SU-DHL-6 (cell line): ENCODE measurements around the gene TGFBRAP1.

Experiments used
- H2AFZ ChIP-seq: fragments of 200-600 bp; sonication (generic); 2 replicates; pipeline ENCODE4 v1.6.1; 2014; ENCODE audit warnings: low read depth, mild to moderate bottlenecking, moderate library complexity, mixed read lengths, antibody characterized with exemption, low read length; ENCODE audit not compliant: severe bottlenecking
- H3F3A ChIP-seq: fragments of 200-600 bp; shearing (Covaris generic); 2 replicates; pipeline ENCODE4 v1.6.0; 2016; ENCODE audit warnings: antibody characterized with exemption, mild to moderate bottlenecking; ENCODE audit not compliant: insufficient read depth
- H3K27ac ChIP-seq: fragments of 200-600 bp; sonication (generic); 2 replicates; pipeline ENCODE4 v1.5.1; 2016; ENCODE audit warnings: low read depth, mild to moderate bottlenecking, low read length, moderate library complexity, mixed read lengths
- H3K27me3 ChIP-seq: fragments of 200-600 bp; sonication (generic), shearing (Covaris generic); 2 replicates; pipeline ENCODE4 v1.6.0; 2014; ENCODE audit warnings: mild to moderate bottlenecking, low read length
- H3K36me3 ChIP-seq: fragments of 200-600 bp; sonication (generic); 2 replicates; pipeline ENCODE4 v1.6.1; 2014; ENCODE audit warnings: mild to moderate bottlenecking, low read length, mixed read lengths
- H3K4me2 ChIP-seq: fragments of 300-600, 200-600 bp; shearing (Covaris generic), sonication (generic); 2 replicates; pipeline ENCODE4 v1.6.0; 2014; ENCODE audit warnings: low read length, low read depth, mild to moderate bottlenecking; ENCODE audit not compliant: poor library complexity, severe bottlenecking
- H3K4me3 ChIP-seq: fragments of 200-600 bp; sonication (generic); 2 replicates; pipeline ENCODE4 v1.5.1; 2014; ENCODE audit warnings: antibody characterized with exemption, low read length, mild to moderate bottlenecking, mixed read lengths; ENCODE audit not compliant: insufficient read depth, poor library complexity, severe bottlenecking
- H3K79me2 ChIP-seq: fragments of 200-600 bp; sonication (generic); 2 replicates; pipeline ENCODE4 v1.6.1; 2014; ENCODE audit warnings: mild to moderate bottlenecking, low read length, moderate library complexity; ENCODE audit not compliant: insufficient read depth
- H3K9ac ChIP-seq: fragments of 200-600 bp; sonication (generic); 2 replicates; pipeline ENCODE4 v1.7.0; 2014; ENCODE audit warnings: mild to moderate bottlenecking, low read length
- H3K9me2 ChIP-seq: fragments of 200-600 bp; sonication (generic); replicated peaks from 2 replicates; pipeline ENCODE4 v1.6.1; 2014; ENCODE audit warnings: low read length; ENCODE audit not compliant: insufficient read depth
- H3K9me3 ChIP-seq: fragments of 200-600 bp; sonication (generic); 2 replicates; pipeline ENCODE4 v1.6.1; 2014; ENCODE audit warnings: low read length, mixed read lengths; ENCODE audit not compliant: insufficient read depth
- H4K20me1 ChIP-seq: fragments of 200-600 bp; sonication (generic); 2 replicates; pipeline ENCODE4 v1.6.1; 2014; ENCODE audit warnings: low read depth, mild to moderate bottlenecking, antibody characterized with exemption, low read length, moderate library complexity, mixed read lengths
- EZH2phosphoT487 ChIP-seq: fragments of 200-600 bp; sonication (generic), shearing (Covaris generic); conservative IDR thresholded peaks from 2 replicates; pipeline ENCODE4 v1.6.1; 2018; ENCODE audit warnings: mild to moderate bottlenecking, antibody characterized with exemption, low read length, moderate library complexity, mixed read lengths
- TF ChIP-seq, protein P1 (sequence below): fragments of 200-600 bp; sonication (generic); IDR thresholded peaks from one replicate; pipeline ENCODE4 v1.5.1; 2017; ENCODE audit warnings: antibody characterized with exemption, mild to moderate bottlenecking, low read length, moderate library complexity; ENCODE audit not compliant: insufficient read depth, poor library complexity, severe bottlenecking

The TGFBRAP1 gene

DNA sequence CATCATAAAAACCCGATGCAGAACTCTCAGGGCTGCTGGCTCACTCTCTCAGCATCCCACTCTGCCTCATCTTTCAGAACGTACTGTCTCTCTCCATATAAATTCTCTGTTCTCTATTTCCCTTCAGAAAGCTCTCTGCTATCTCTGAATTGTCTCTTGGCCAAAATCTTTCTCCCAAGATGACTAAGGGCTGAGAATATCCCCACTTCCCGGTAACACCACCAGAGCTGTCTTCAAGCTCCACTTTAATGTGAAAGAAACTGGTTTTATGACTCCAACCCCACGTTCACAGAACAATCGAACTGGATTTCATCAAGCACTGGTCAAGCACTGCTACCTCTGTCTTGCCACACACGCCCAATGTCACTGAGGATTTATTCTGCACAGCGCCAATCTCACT is 22.4 kb downstream of the TGFBRAP1 start:
- Histone ChIP-seq H3K79me2 (peaks cover 86% of the 10 kb centered on the region), H3K9me3 (no peaks in the 10 kb centered on the region), H3F3A (no peaks in the 10 kb centered on the region), H3K4me2 (no peak overlapping the region), H3K27me3 (no peaks in the 10 kb centered on the region), H3K27ac (no peak overlapping the region), H3K9ac (no peak overlapping the region), H3K36me3 (0 out of 2 replicates have a peak, but pooled peaks cover 3% of the 10 kb centered on the region), H4K20me1 (peaks cover 6% of the 10 kb centered on the region; the same call in 1 of the 2 replicates), H3K4me3 (no peak overlapping the region), H3K9me2 (no peaks in the 10 kb centered on the region), H2AFZ (no peak overlapping the region)
- TF ChIP-seq, protein P1, sequence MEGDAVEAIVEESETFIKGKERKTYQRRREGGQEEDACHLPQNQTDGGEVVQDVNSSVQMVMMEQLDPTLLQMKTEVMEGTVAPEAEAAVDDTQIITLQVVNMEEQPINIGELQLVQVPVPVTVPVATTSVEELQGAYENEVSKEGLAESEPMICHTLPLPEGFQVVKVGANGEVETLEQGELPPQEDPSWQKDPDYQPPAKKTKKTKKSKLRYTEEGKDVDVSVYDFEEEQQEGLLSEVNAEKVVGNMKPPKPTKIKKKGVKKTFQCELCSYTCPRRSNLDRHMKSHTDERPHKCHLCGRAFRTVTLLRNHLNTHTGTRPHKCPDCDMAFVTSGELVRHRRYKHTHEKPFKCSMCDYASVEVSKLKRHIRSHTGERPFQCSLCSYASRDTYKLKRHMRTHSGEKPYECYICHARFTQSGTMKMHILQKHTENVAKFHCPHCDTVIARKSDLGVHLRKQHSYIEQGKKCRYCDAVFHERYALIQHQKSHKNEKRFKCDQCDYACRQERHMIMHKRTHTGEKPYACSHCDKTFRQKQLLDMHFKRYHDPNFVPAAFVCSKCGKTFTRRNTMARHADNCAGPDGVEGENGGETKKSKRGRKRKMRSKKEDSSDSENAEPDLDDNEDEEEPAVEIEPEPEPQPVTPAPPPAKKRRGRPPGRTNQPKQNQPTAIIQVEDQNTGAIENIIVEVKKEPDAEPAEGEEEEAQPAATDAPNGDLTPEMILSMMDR, result no peak
- no peak for TF ChIP-seq EZH2phosphoT487

DNA sequence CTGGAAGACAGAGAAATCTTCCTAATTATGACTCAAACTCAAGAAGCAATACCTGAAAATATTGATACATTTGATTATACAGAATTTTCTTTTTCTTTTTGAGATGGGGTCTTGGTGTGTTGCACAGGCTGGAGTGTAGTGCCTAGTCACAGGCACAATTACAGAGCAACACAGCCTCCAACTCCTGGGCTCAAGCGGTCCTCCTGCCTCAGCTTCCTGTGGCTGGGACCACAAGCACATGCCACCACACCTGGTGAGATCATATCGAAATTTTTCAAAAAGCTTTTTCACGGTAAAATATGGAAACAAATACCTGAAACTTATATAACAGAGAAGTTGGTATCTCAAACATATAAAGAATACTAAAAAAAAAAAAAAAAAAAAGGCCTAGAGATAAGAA is 27.9 kb downstream of the TGFBRAP1 start:
- Histone ChIP-seq H3F3A (no peaks in the 10 kb centered on the region), H3K36me3 (peaks cover 10% of the 10 kb centered on the region), H3K4me3 (no peak overlapping the region), H3K9ac (no peak overlapping the region), H3K4me2 (no peak overlapping the region), H3K9me2 (no peaks in the 10 kb centered on the region), H3K79me2 (peaks cover 55% of the 10 kb centered on the region), H3K27ac (no peak overlapping the region), H4K20me1 (0 out of 2 replicates have a peak, but pooled peaks cover 6% of the 10 kb centered on the region), H2AFZ (no peak overlapping the region), H3K27me3 (no peaks in the 10 kb centered on the region), H3K9me3 (no peaks in the 10 kb centered on the region)
- TF ChIP-seq, protein P1, result no peak
- TF ChIP-seq EZH2phosphoT487, result no peak

DNA sequence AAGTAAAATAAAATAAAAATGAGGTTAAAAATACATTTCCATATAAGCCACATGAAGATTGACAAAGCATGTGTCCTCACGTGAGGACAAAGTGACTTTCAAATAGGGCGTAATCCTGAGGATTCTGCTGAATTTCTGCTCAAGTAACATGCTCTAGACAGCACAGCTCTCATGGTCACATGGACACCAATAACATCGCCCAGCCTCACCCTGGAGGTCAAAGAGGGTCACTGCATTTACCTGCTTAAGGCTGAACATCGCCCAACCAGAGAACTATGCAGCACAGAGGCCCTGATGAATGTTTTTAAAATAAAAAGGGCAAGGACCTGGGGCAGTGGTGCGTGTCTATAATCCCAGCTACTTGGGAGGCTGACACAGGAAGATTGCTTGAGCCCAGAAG is 30.2 kb downstream of the TGFBRAP1 start:
- TF ChIP-seq, protein P1, result no peak
- no peak for TF ChIP-seq EZH2phosphoT487
- peaks cover 43% of the 10 kb centered on the region for H3K79me2 ChIP-seq

More for the DNA sequence above, 30.2 kb downstream of the TGFBRAP1 start:
- 0 out of 2 replicates have a peak, but pooled peaks cover 3% of the 10 kb centered on the region for H4K20me1 ChIP-seq
- no peak overlapping the region for H3K4me3 ChIP-seq
- no peaks in the 10 kb centered on the region for H3K9me2 ChIP-seq
- H3K9ac ChIP-seq, result no peak overlapping the region
- no peak overlapping the region for H3K4me2 ChIP-seq
- no peaks in the 10 kb centered on the region for H3F3A ChIP-seq
- no peak overlapping the region for H2AFZ ChIP-seq
- H3K36me3 ChIP-seq, result peaks cover 17% of the 10 kb centered on the region
- no peaks in the 10 kb centered on the region for H3K9me3 ChIP-seq
- no peaks in the 10 kb centered on the region for H3K27me3 ChIP-seq
- H3K27ac ChIP-seq, result no peak overlapping the region
